B cell (primary cell): ENCODE measurements around the gene DOP1B. TPM values are rescaled to one million over a fixed set of nuclear protein-coding genes. Genes with fewer than 3 reads are reported as not detected.

Source experiments
- ATAC-seq: fragments of 200-7000 bp; cut with Tn5 transposase; one replicate; pipeline ENCODE4 v1.10.0; 2021; ENCODE audit warnings: low read depth, mild to moderate bottlenecking, moderate number of reproducible peaks, moderate library complexity
- CTCF ChIA-PET: fragments of 350-600 bp; sonication (Branson Sonifier 250); formaldehyde crosslinking; loops from one replicate; lab custom pipeline; 2021; ENCODE audit warnings: antibody characterized with exemption, inconsistent platforms; lab: Charles Lee
- POLR2A ChIA-PET: fragments of 350-600 bp; sonication (Branson Sonifier 250); formaldehyde crosslinking; loops from one replicate; lab custom pipeline; 2021; ENCODE audit warnings: antibody characterized with exemption; lab: Charles Lee
- DNase-seq: peaks from one replicate; pipeline ENCODE4 v3.0.0; 2013
- H2AFZ ChIP-seq: 2 replicates; pipeline ENCODE4 v1.6.1; 2012; ENCODE audit warnings: mild to moderate bottlenecking, low read depth, low read length; ENCODE audit not compliant: insufficient read depth, poor library complexity, severe bottlenecking
- H3K27ac ChIP-seq, 2 donors: 1 replicate in 1 of 2; 2 replicates in 1 of 2; pipeline ENCODE4 v1.5.1; 2012 to 2013; ENCODE audit warnings: low read length in 2 of 2, mild to moderate bottlenecking in 2 of 2, moderate library complexity in 1 of 2
- H3K27me3 ChIP-seq, 4 experiments: fragments of 200-600 bp in 1 of 4; sonication (generic) in 1 of 4; replicated peaks in 1 of 4; 1 replicate in 2 of 4; 2 replicates in 2 of 4; pipeline versions ENCODE4 v1.6.1 to v1.7.0; 2013 to 2016; ENCODE audit warnings: low read length in 3 of 4, mild to moderate bottlenecking in 2 of 4, mixed read lengths in 1 of 4, moderate library complexity in 1 of 4; ENCODE audit not compliant: insufficient read depth in 4 of 4, control insufficient read depth in 3 of 4; ENCODE audit errors: control extremely low read depth in 1 of 4
- H3K36me3 ChIP-seq, 2 experiments: replicated peaks in 1 of 2; 1 replicate in 1 of 2; 2 replicates in 1 of 2; pipeline versions ENCODE4 v1.6.1 to v1.7.1; 2013; ENCODE audit warnings: low read length in 1 of 2; ENCODE audit not compliant: insufficient read depth in 2 of 2, control insufficient read depth in 1 of 2; ENCODE audit errors: control extremely low read depth in 1 of 2, extremely low read depth in 1 of 2
- H3K4me1 ChIP-seq, 2 donors: fragments of 200-600 bp in 1 of 2; sonication (generic) in 1 of 2; 1 replicate in 1 of 2; 2 replicates in 1 of 2; pipeline versions ENCODE4 v1.5.1 to v1.6.1; 2013 to 2017; ENCODE audit warnings: low read length in 2 of 2; ENCODE audit not compliant: control insufficient read depth in 2 of 2, insufficient read depth in 2 of 2
- H3K4me2 ChIP-seq: replicated peaks from 2 replicates; pipeline ENCODE3; 2012; ENCODE audit warnings: mild to moderate bottlenecking, low read depth, low read length; ENCODE audit not compliant: poor library complexity, severe bottlenecking
- H3K4me3 ChIP-seq, 5 experiments: fragments of 200-600 bp in 1 of 5; sonication (generic) in 1 of 5; 1 replicate in 3 of 5; 2 replicates in 2 of 5; pipeline versions ENCODE4 v1.5.1 to v1.7.0; 2011 to 2016; ENCODE audit warnings: low read length in 4 of 5, mild to moderate bottlenecking in 4 of 5, low read depth in 2 of 5, control low read depth in 1 of 5, moderate library complexity in 1 of 5; ENCODE audit not compliant: insufficient read depth in 1 of 5; ENCODE audit errors: control extremely low read depth in 1 of 5, extremely low read depth in 1 of 5
- H3K79me2 ChIP-seq: fragments of 200-600 bp; sonication (generic); one replicate; pipeline ENCODE4 v1.6.0; 2016; ENCODE audit warnings: low read length; ENCODE audit not compliant: control insufficient read depth, insufficient read depth
- H3K9ac ChIP-seq: fragments of 200-600 bp; sonication (generic); 2 replicates; pipeline ENCODE4 v1.6.1; 2017; ENCODE audit warnings: mild to moderate bottlenecking, low read length, moderate library complexity
- H3K9me3 ChIP-seq, 3 donors: one replicate each; pipeline versions ENCODE4 v1.6.1 to v1.7.1; 2013; ENCODE audit warnings: low read length in 2 of 3; ENCODE audit not compliant: control insufficient read depth in 2 of 3, insufficient read depth in 1 of 3; ENCODE audit errors: control extremely low read depth in 1 of 3
- H4K20me1 ChIP-seq: 2 replicates; pipeline ENCODE4 v1.6.0; 2012; ENCODE audit warnings: mild to moderate bottlenecking, low read length; ENCODE audit not compliant: insufficient read depth, control insufficient read depth, poor library complexity, severe bottlenecking
- H3K27ac Mint-ChIP-seq: one replicate; pipeline ENCODE4 v1.8.0; 2021; ENCODE audit warnings: mixed read lengths
- H3K27me3 Mint-ChIP-seq: one replicate; pipeline ENCODE4 v1.8.0; 2021; ENCODE audit warnings: mixed read lengths
- H3K4me1 Mint-ChIP-seq: one replicate; pipeline ENCODE4 v1.8.0; 2021; ENCODE audit warnings: mixed read lengths
- H3K4me3 Mint-ChIP-seq: one replicate; pipeline ENCODE4 v1.8.0; 2021; ENCODE audit warnings: mixed read lengths
- H3K9me3 Mint-ChIP-seq: one replicate; pipeline ENCODE4 v1.8.0; 2022; ENCODE audit warnings: mixed read lengths; ENCODE audit not compliant: insufficient read depth
- CTCF ChIP-seq: fragments of 200-600 bp; IDR thresholded peaks from one replicate; pipeline ENCODE4 v1.8.0; 2022; ENCODE audit warnings: antibody characterized with exemption, mild to moderate bottlenecking
- EZH2 ChIP-seq: IDR thresholded peaks from 2 replicates; pipeline ENCODE4 v1.6.1; 2012; ENCODE audit warnings: borderline replicate concordance, low read depth, mild to moderate bottlenecking, moderate library complexity, low read length; ENCODE audit not compliant: insufficient read depth, poor library complexity, severe bottlenecking
- WGBS: methylation state at CpG from one replicate; pipeline ENCODE4 v1.1.5; 2013; ENCODE audit warnings: missing lambda C conversion rate; ENCODE audit not compliant: insufficient coverage; 5-methylcytosine and 5-hydroxymethylcytosine counted together
- intact Hi-C: fragments of 100-400 bp; cut with micrococcal nuclease; formaldehyde crosslinking; loops from one replicate; pipeline ENCODE4 v1.10.0; 2022
- polyA plus RNA-seq: library from polyadenylated mRNA; depleted of rRNA; stranded (reverse); fragments of >200 nt; gene quantifications from 2 replicates; pipeline ENCODE4 v1.2.3, GENCODE V29; 2012
- total RNA-seq, 2 donors: library from RNA; stranded (reverse); fragments of 120-200 nt in 1 of 2; gene quantifications; 1 replicate in 1 of 2; 2 replicates in 1 of 2; pipeline versions ENCODE4 v1.2.3 to v1.2.4, GENCODE V29; 2013 to 2022

The DOP1B gene
- total and polyA plus RNA-seq, 2 donors (not counting 1 experiment from before 2014, with no cell fraction given), result 31.3 to 44.2 TPM

GRCh38 chr21:36190736-36191135 is 34.1 kb downstream of the DOP1B start:
- Histone ChIP-seq H3K36me3 (peaks cover 7 to 32% of the 10 kb centered on the region in 2 experiments), H3K4me2 (no peak overlapping the region), H3K4me1 (no peaks in the 10 kb centered on the region), H3K79me2 (peaks cover 50% of the 10 kb centered on the region), H2AFZ (no peak overlapping the region), H4K20me1 (peaks cover 29% of the 10 kb centered on the region), H3K4me3 (no peak overlapping the region), H3K9ac (no peak overlapping the region), H3K27me3 (no peaks in the 10 kb centered on the region), H3K9me3 (no peaks in the 10 kb centered on the region), H3K27ac (no peak overlapping the region)
- H3K4me3 Mint-ChIP-seq, result no peak overlapping the region
- no peaks in the 10 kb centered on the region for H3K27me3 Mint-ChIP-seq
- no peaks in the 10 kb centered on the region for H3K9me3 Mint-ChIP-seq
- H3K27ac Mint-ChIP-seq, result no peak overlapping the region
- POLR2A ChIA-PET, result no interaction called here
- H3K4me1 Mint-ChIP-seq, result peaks cover 11% of the 10 kb centered on the region
- ATAC-seq (no peak), DNase-seq (no peak)
- 100% methylated on average over 3 of the region's 4 CpGs for WGBS
- intact Hi-C loops, result no loop called here
- CTCF ChIA-PET, result no interaction called here
- no peak for TF ChIP-seq EZH2
- no peak for TF ChIP-seq CTCF

- no peak overlapping the region for H2AFZ ChIP-seq
- ChIA-PET CTCF (no interaction called here), POLR2A (interaction anchor here (0.5 kb wide), 1 partner anchor 10 kb away, joined by 4 read pairs; no protein-coding TSS in a partner anchor)
- no peak overlapping the region for H3K27ac Mint-ChIP-seq
- no peaks in the 10 kb centered on the region for H3K9me3 Mint-ChIP-seq
- H3K4me2 ChIP-seq, result no peak overlapping the region
- no peaks in the 10 kb centered on the region for H3K27me3 Mint-ChIP-seq
- intact Hi-C loops, result no loop called here
- no peak for TF ChIP-seq CTCF
- TF ChIP-seq EZH2, result no peak
- H3K4me3 ChIP-seq, result no peak overlapping the region
- H3K36me3 ChIP-seq, result peaks cover 5 to 34% of the 10 kb centered on the region in 2 experiments
- no peaks in the 10 kb centered on the region for H3K9me3 ChIP-seq
- no peak overlapping the region for H3K9ac ChIP-seq
- H3K4me1 Mint-ChIP-seq, result peaks cover 7% of the 10 kb centered on the region
- H3K79me2 ChIP-seq, result peaks cover 30% of the 10 kb centered on the region
- 95% methylated on average over 7 of the region's 7 CpGs for WGBS
- H3K27ac ChIP-seq, result no peak overlapping the region
- ATAC-seq (no peak), DNase-seq (no peak)
- peaks cover 24% of the 10 kb centered on the region for H4K20me1 ChIP-seq
- no peaks in the 10 kb centered on the region for H3K4me1 ChIP-seq
- no peaks in the 10 kb centered on the region for H3K27me3 ChIP-seq
- H3K4me3 Mint-ChIP-seq, result no peak overlapping the region
Observed at GRCh38 chr21:36193200-36193599, 36.6 kb downstream of the DOP1B start.
